Dermis blood vessel endothelial cell (primary cell): ENCODE measurements around the gene IKZF4. TPM values are rescaled to one million over a fixed set of nuclear protein-coding genes. Genes with fewer than 3 reads are reported as not detected.
A peak's percentile ranks its signal among the peaks of the same experiment; 100 is the strongest.
"Not testable (repeated sequence)": the region's sequence is repeated elsewhere in the genome, so short reads cannot be mapped to it uniquely, and the experiment has no call there.

Experiments
- DNase-seq: peaks from one replicate; pipeline ENCODE4 v3.0.0; 2010
- total RNA-seq: library from RNA; depleted of rRNA; stranded (reverse); fragments of >200 nt; gene quantifications from 2 replicates; pipeline ENCODE4 v1.2.3, GENCODE V29; 2014

IKZF4 gene
- total RNA-seq, 1 donor from 2014 or later: 1.4 TPM

- not testable (repeated sequence) for DNase-seq
Observed at GRCh38 chr12:55999999-56000540, 20.8 kb upstream of the IKZF4 start.

- no peak for DNase-seq
Observed at GRCh38 chr12:56001487-56002100, 19.2 kb upstream of the IKZF4 start.

GRCh38 chr12:56003376-56003775, 17.5 kb upstream of the IKZF4 start:
- not testable (repeated sequence) for DNase-seq

- DNase-seq: no peak
Observed at GRCh38 chr12:56004211-56004610, 16.6 kb upstream of the IKZF4 start.

- peak; percentile 34 for DNase-seq
Observed at GRCh38 chr12:56007564-56008559, 13.0 kb upstream of the IKZF4 start.

- no peak for DNase-seq
Observed at GRCh38 chr12:56010111-56010570, 10.7 kb upstream of the IKZF4 start.

- no peak for DNase-seq
Observed at GRCh38 chr12:56011509-56012090, 9.2 kb upstream of the IKZF4 start.

GRCh38 chr12:56013482-56013881, 7.4 kb upstream of the IKZF4 start:
- no peak for DNase-seq

- peak; percentile 49 for DNase-seq
Observed at GRCh38 chr12:56014205-56014604, 6.6 kb upstream of the IKZF4 start.

GRCh38 chr12:56017181-56017580, 3.7 kb upstream of the IKZF4 start:
- DNase-seq: no peak

- no peak for DNase-seq
Observed at GRCh38 chr12:56018356-56018755, 2.5 kb upstream of the IKZF4 start.

- DNase-seq: no peak
Observed at GRCh38 chr12:56021889-56022497, 1.1 kb downstream of the IKZF4 start.

- DNase-seq: no peak
Observed at GRCh38 chr12:56028511-56029165, 7.8 kb downstream of the IKZF4 start.

- DNase-seq: peak; percentile 37
Observed at GRCh38 chr12:56029166-56029519, 8.3 kb downstream of the IKZF4 start.

- DNase-seq: peak; percentile 82
Observed at GRCh38 chr12:56029666-56030293, 8.9 kb downstream of the IKZF4 start.

- DNase-seq: no peak
Observed at GRCh38 chr12:56031987-56032386, 11.1 kb downstream of the IKZF4 start.

GRCh38 chr12:56034586-56035332, 13.9 kb downstream of the IKZF4 start:
- no peak for DNase-seq

GRCh38 chr12:56037161-56037560, 16.3 kb downstream of the IKZF4 start:
- no peak for DNase-seq

- no peak for DNase-seq
Observed at GRCh38 chr12:56038022-56038655, 17.3 kb downstream of the IKZF4 start.

GRCh38 chr12:56040151-56040550, 19.3 kb downstream of the IKZF4 start:
- DNase-seq: no peak
